HG03064 (cell line): ENCODE data around the gene RASGRF2.

ENCODE experiments used
- ATAC-seq: cut with Tn5 transposase; IDR thresholded peaks from one replicate; pipeline ENCODE4 v1.9.1; 2021; ENCODE audit warnings: low read depth; ENCODE audit not compliant: unreplicated experiment

The RASGRF2 gene

GRCh38 chr5:81192373-81192750, 232.2 kb downstream of the RASGRF2 start:
- ATAC-seq = no peak

DNA sequence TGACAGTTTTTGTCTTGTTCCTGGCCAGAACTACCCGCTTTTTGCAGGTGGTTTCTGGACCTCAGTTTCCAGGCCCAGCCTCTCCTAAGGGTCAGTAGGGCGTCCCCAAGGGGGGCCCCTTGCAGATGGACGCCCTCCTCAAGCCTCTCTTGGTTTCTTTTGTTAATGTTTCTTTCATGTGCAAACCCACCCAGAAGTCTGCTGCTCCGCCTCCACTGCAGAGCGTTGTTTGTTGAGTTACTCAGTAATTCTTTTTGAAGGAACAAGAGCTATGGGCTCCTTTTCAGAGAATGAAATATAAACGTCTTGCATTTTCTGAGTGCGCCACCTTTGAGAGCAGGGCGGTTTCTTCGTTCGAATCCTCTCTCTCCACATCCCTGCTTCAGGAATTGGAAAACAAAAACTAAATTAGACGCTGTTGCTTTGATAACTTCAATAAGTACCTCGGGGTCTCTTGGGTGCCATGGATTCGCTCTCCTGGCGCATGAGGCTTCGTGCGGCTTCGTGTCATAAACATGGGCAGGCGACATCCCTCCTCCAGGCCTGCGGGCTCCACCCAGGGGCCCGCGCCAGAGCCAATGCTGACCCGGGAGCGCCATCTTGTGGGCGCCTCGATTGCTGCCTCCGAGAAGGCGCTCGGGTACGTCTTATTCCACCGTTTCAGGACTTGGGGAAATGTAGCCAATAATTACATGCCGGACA, 234.6 kb downstream of the RASGRF2 start:
- peak; percentile 95 for ATAC-seq

GRCh38 chr5:81195335-81195929, 235.3 kb downstream of the RASGRF2 start:
- no peak for ATAC-seq

DNA sequence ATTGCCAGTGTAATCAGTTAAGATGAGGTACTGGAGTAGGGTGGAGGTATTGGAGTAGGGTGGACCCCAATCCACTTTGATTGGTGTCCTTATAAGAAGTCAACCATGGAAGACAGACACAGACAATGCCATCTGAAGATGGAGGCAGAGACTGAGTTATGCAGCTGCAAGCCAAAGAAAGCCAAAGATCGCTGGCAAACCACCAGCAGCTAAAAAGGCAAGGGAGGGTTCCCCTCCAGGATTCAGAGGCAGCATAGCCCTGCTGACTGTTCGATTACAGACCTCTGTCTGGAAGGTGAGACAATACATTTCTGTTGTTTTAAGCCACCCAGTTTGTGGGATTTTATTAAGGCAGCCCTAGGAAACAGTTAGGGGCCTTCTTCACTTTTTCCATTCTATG, 242.5 kb downstream of the RASGRF2 start:
- no peak for ATAC-seq

- no peak for ATAC-seq
These were observed 243.6 kb downstream of the RASGRF2 start for GRCh38 chr5:81203729-81204128.

- ATAC-seq = no peak
These were observed 244.0 kb downstream of the RASGRF2 start for GRCh38 chr5:81204205-81204604.

- ATAC-seq = no peak
These were observed 244.9 kb downstream of the RASGRF2 start for GRCh38 chr5:81205058-81205457.

GRCh38 chr5:81207009-81207408, 246.8 kb downstream of the RASGRF2 start:
- ATAC-seq = no peak

DNA sequence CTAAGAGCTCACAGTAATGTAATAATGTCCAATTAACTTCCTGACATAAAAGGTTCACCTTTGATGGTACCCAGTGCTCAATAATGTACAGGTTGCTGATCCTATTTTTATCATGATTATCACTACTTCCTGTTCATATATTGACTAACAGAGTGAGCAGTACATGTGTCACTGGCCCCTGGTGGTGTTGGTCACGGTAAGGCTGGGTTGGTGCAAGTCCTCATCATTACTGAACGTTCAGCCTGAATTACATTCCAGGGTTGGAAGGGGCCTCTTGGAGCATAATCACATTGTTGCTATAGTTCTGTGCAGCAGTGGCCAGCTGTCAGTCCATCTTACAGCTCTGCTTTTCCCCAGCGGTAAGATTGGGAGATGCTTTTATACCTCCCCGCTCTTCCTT, 248.7 kb downstream of the RASGRF2 start:
- ATAC-seq = no peak

- ATAC-seq = no peak
These were observed 249.2 kb downstream of the RASGRF2 start for GRCh38 chr5:81209386-81209785.

DNA sequence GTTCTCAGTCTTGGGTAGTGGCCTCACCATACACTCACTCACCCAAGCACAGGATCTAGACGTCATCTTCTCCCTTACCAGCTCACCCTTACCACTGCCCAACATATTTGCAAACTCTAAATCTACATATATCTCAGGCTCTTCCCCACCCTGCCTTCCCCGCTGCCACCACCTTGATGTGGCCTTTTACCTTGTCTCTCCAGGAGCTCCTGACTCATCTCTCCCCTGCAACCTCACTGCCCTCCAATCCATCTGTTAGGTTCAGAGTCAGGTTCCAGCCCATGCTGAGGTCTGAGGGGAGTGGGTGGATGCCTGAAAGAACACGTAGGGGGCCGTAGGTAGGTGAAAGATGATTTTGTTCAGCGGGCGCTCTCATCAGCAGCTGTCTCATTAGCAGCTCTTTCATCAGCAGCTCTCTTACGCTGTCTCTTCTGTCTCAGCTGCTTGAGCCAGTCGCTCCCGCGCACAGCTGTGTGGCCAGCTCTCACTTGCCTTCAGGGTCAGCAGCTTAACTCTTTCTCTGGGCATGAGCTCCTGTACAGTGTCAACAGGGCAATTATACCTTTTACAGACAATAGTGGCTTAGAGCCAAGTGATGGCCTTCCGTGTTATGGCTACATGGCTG, 249.8 kb downstream of the RASGRF2 start:
- ATAC-seq = no peak

DNA sequence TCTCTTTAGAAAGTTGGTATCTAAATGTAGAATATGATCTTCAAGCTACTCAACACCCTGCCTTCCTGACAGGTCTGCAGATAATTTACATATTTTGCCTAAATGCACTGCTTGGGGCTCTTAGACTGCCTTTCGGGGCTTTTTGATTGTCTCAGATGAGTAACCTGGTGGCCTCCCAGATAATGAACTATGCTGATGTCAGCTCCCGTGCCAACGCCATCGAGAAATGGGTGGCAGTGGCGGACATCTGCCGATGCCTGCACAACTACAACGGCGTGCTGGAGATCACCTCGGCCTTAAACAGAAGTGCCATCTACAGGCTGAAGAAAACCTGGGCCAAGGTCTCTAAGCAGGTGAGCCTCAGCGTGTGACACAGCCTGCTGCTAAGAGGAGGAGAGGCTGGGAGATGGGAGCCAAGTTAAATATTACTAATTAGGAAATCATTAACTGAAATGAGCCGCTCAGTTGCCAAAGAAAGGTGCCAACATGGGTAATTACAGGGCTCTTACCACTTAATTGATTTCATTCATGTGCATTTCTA, 252.1 kb downstream of the RASGRF2 start:
- ATAC-seq = no peak

DNA sequence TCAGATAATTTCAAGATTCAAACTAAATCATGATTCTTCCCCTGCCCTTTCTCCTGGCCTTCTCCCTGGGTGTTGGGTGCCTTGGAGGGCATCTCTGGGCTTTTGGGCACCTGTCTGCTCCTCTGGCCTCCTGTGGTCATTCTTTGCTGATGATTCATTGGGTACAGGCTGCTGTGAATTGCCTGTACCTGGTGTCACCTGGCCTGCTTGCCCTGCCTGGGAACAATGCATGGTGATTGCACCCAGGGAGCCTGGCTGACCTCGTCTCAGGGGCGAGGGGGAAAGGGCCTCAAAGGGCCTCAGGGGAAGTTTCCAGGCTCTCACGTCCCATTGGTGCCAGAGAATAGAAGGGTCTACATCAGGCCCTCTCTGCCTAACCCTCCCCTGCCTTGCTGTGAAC, 252.9 kb downstream of the RASGRF2 start:
- no peak for ATAC-seq

DNA sequence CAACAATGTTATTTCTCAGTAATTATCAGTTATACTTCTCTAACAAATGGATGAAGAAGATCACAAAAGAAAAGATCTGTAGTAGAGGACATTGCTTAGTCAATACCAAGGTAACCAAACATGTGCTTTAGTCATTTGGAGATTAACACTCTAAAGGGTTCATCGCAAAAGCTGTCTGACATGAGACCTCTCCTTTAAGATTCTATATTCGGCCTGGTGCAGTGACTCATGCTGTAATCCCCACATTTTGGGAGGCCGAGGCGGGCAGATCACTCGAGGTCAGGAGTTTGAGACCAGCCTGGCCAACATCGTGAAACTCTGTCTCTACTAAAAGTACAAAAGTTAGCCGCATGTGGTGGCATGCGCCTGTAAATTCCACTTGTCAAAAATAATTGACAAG, 254.7 kb downstream of the RASGRF2 start:
- ATAC-seq = no peak

- no peak for ATAC-seq
These were observed 256.0 kb downstream of the RASGRF2 start for GRCh38 chr5:81216152-81216551.

DNA sequence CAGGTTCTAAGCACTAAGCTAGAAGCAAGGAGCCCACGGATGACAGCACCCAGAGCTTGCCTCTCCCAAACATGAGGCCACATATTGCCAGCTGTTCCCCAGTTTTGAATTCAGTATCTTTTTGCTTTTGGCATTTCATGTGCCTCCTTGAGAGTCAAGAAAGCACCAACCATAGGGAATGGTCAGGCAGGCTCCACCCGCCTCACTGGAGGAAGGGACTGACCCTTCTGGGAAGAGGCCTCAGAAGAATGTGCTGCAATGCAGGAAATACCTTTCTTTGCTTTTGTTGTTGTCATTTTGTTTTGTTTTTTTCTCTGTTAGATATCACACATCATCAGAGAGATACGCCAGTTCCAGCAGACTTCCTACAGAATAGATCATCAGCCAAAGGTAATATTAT, 259.2 kb downstream of the RASGRF2 start:
- ATAC-seq = no peak

GRCh38 chr5:81222285-81222684, 262.1 kb downstream of the RASGRF2 start:
- ATAC-seq = no peak

GRCh38 chr5:81225463-81225862, 265.3 kb downstream of the RASGRF2 start:
- no peak for ATAC-seq

GRCh38 chr5:81226286-81226685, 266.1 kb downstream of the RASGRF2 start:
- ATAC-seq = no peak

DNA sequence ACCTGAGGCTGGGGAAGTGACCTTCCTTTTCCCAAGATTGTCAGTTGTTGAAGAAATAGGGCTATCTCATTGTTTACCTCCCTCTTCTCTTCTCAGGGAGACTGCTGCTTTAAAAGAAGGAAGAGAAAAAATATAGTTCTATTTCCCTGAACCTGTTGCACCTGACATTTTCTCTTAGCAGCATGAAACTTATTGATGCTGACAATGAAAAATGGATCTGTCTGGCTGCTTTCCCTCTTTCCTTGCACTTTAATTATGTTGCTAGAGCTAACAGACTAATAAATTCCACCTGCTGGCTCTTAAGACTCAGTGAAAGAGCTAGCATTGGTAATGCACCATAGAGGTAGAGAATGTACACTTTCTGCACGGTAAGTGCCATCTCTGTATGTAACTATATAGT, 266.8 kb downstream of the RASGRF2 start:
- ATAC-seq = no peak

- ATAC-seq = no peak
These were observed 267.9 kb downstream of the RASGRF2 start for GRCh38 chr5:81228084-81228483.

- ATAC-seq = no peak
These were observed 270.3 kb downstream of the RASGRF2 start for GRCh38 chr5:81230416-81230815.
